IMR-90 (cell line): Measurements from ENCODE around the gene MLLT3. TPM values are rescaled to one million over a fixed set of nuclear protein-coding genes. Genes with fewer than 3 reads are reported as not detected.

Source experiments
- ATAC-seq: fragments of 200-7000 bp; cut with Tn5 transposase; 2 replicates; pipeline ENCODE4 v1.9.1; 2020; ENCODE audit warnings: low read depth, mild to moderate bottlenecking, moderate library complexity
- BruUV-seq: library from RNA; stranded (reverse); fragments of 400-500 nt; replicated peaks from 2 replicates; lab custom pipeline; 2021; lab: Mats Ljungman, UMichigan
- CTCF ChIA-PET: fragments of 300-600 bp; formaldehyde crosslinking; extraction: SDS; loops from one replicate; lab custom pipeline; 2021; ENCODE audit warnings: antibody characterized with exemption; lab: Yijun Ruan, JAX
- POLR2A ChIA-PET: fragments of 300-600 bp; sonication (Branson Sonifier 250); formaldehyde crosslinking; loops from one replicate; lab custom pipeline; 2022; ENCODE audit warnings: antibody characterized with exemption; ENCODE audit not compliant: unreplicated experiment; lab: Charles Lee
- DNase-seq: peaks from one replicate; pipeline ENCODE4 v3.0.0; 2013
- H2AFZ ChIP-seq: replicated peaks from 2 replicates; pipeline ENCODE3; 2013; ENCODE audit warnings: low read length, mild to moderate bottlenecking; ENCODE audit not compliant: poor library complexity
- H2AK5ac ChIP-seq: 2 replicates; pipeline ENCODE4 v1.6.1; 2013; ENCODE audit warnings: low read depth, low read length, inconsistent platforms
- H2AK9ac ChIP-seq: replicated peaks from 2 replicates; pipeline ENCODE3; 2013; ENCODE audit warnings: mild to moderate bottlenecking, low read depth, low read length, moderate library complexity; ENCODE audit not compliant: poor library complexity
- H2BK120ac ChIP-seq: 2 replicates; pipeline ENCODE4 v1.6.1; 2013; ENCODE audit warnings: low read depth, low read length, inconsistent platforms
- H2BK15ac ChIP-seq: 3 replicates; pipeline ENCODE4 v1.6.1; 2013; ENCODE audit warnings: low read depth, low read length, inconsistent platforms
- H2BK20ac ChIP-seq: 2 replicates; pipeline ENCODE4 v1.6.1; 2013; ENCODE audit warnings: low read depth, mild to moderate bottlenecking, inconsistent platforms, low read length, moderate library complexity
- H2BK5ac ChIP-seq: 2 replicates; pipeline ENCODE4 v1.6.1; 2013; ENCODE audit warnings: mild to moderate bottlenecking, low read depth, low read length, inconsistent platforms; ENCODE audit not compliant: poor library complexity, severe bottlenecking
- H3K14ac ChIP-seq: replicated peaks from 2 replicates; pipeline ENCODE4 v1.6.1; 2013; ENCODE audit warnings: low read depth, low read length, inconsistent platforms
- H3K18ac ChIP-seq: 2 replicates; pipeline ENCODE4 v1.6.1; 2013; ENCODE audit warnings: low read depth, low read length, control low read depth
- H3K23ac ChIP-seq: 2 replicates; pipeline ENCODE4 v1.6.1; 2013; ENCODE audit warnings: low read depth, low read length, inconsistent platforms
- H3K27ac ChIP-seq: 2 replicates; pipeline ENCODE4 v1.5.1; 2013; ENCODE audit warnings: mild to moderate bottlenecking, control low read depth, low read length; ENCODE audit not compliant: insufficient read depth
- H3K27me3 ChIP-seq: 2 replicates; pipeline ENCODE4 v1.6.1; 2013; ENCODE audit warnings: low read length; ENCODE audit not compliant: control insufficient read depth, insufficient read depth
- H3K36me3 ChIP-seq: 2 replicates; pipeline ENCODE4 v1.6.1; 2013; ENCODE audit warnings: low read length, mixed read lengths; ENCODE audit not compliant: control insufficient read depth, insufficient read depth
- H3K4ac ChIP-seq: 2 replicates; pipeline ENCODE4 v1.6.1; 2013; ENCODE audit warnings: low read depth, low read length, inconsistent platforms
- H3K4me1 ChIP-seq: 2 replicates; pipeline ENCODE4 v1.6.1; 2013; ENCODE audit warnings: low read length, mixed read lengths; ENCODE audit not compliant: control insufficient read depth, insufficient read depth
- H3K4me2 ChIP-seq: 2 replicates; pipeline ENCODE4 v1.6.1; 2013; ENCODE audit warnings: low read depth, mild to moderate bottlenecking, control low read depth, low read length, moderate library complexity
- H3K4me3 ChIP-seq: 2 replicates; pipeline ENCODE4 v1.5.1; 2013; ENCODE audit warnings: low read depth, mild to moderate bottlenecking, control low read depth, low read length, moderate library complexity; ENCODE audit not compliant: insufficient read depth
- H3K56ac ChIP-seq: 2 replicates; pipeline ENCODE4 v1.6.1; 2013; ENCODE audit warnings: low read length, inconsistent platforms; ENCODE audit not compliant: insufficient read depth; ENCODE audit errors: extremely low read depth
- H3K79me1 ChIP-seq, 2 experiments: 2 replicates each; pipeline ENCODE4 v1.6.1; 2013; ENCODE audit warnings: low read length in 2 of 2, inconsistent platforms in 1 of 2, low read depth in 1 of 2
- H3K9ac ChIP-seq: 2 replicates; pipeline ENCODE4 v1.6.1; 2013; ENCODE audit warnings: low read depth, low read length, control low read depth
- H3K9me1 ChIP-seq: 2 replicates; pipeline ENCODE4 v1.6.1; 2013; ENCODE audit warnings: low read length, inconsistent platforms; ENCODE audit not compliant: insufficient read depth
- H3K9me3 ChIP-seq: 2 replicates; pipeline ENCODE4 v1.6.1; 2013; ENCODE audit warnings: low read length; ENCODE audit not compliant: control insufficient read depth, insufficient read depth
- H4K20me1 ChIP-seq: 2 replicates; pipeline ENCODE4 v1.6.1; 2013; ENCODE audit warnings: low read length, inconsistent platforms; ENCODE audit not compliant: insufficient read depth
- H4K5ac ChIP-seq: 2 replicates; pipeline ENCODE4 v1.6.1; 2013; ENCODE audit warnings: mild to moderate bottlenecking, low read depth, low read length, control low read depth
- H4K8ac ChIP-seq, 2 experiments: 2 replicates each; pipeline ENCODE4 v1.6.1; 2013; ENCODE audit warnings: low read depth in 2 of 2, low read length in 2 of 2, control low read depth in 1 of 2, inconsistent platforms in 1 of 2
- H4K91ac ChIP-seq: 2 replicates; pipeline ENCODE4 v1.6.1; 2013; ENCODE audit warnings: low read depth, low read length, inconsistent platforms; ENCODE audit not compliant: insufficient read depth
- BHLHE40 ChIP-seq: fragments of 150-350 bp; IDR thresholded peaks from 2 replicates; pipeline ENCODE4 v1.6.1; 2016; ENCODE audit warnings: mild to moderate bottlenecking, low read depth, low read length
- CTCF ChIP-seq: conservative IDR thresholded peaks from 2 replicates; pipeline ENCODE4 v1.5.1; 2012; ENCODE audit warnings: mild to moderate bottlenecking, low read depth, low read length, improper control_type of control experiment
- ELK1 ChIP-seq: fragments of 150-350 bp; IDR thresholded peaks from 2 replicates; pipeline ENCODE4 v1.6.1; 2016; ENCODE audit warnings: low read depth, mild to moderate bottlenecking, low read length, moderate library complexity, borderline replicate concordance
- MAZ ChIP-seq: IDR thresholded peaks from 2 replicates; pipeline ENCODE4 v1.6.1; 2012; ENCODE audit warnings: low read depth, mild to moderate bottlenecking, low read length, improper control_type of control experiment, moderate library complexity, borderline replicate concordance
- WGBS, 2 experiments: methylation state at CpG; one replicate each; pipeline versions ENCODE4 v1.1.5 to v1.1.7; 2013; ENCODE audit warnings: missing lambda C conversion rate in 2 of 2; ENCODE audit not compliant: insufficient read length in 1 of 2; ENCODE audit errors: extremely low coverage in 2 of 2; 5-methylcytosine and 5-hydroxymethylcytosine counted together
- dilution Hi-C: fragments of 300-500 bp; cut with HindIII; formaldehyde crosslinking; loops from one replicate; pipeline ENCODE4 v1.14.3; 2018; ENCODE audit warnings: low sequenced_read_pairs; ENCODE audit not compliant: unreplicated experiment
- in situ Hi-C: fragments of 300-500 bp; cut with MboI; formaldehyde crosslinking; loops from 3 replicates; pipeline ENCODE4 v1.14.3; 2019; ENCODE audit warnings: low sequenced_read_pairs, inconsistent platforms, mixed read lengths
- intact Hi-C: fragments of 100-400 bp; cut with micrococcal nuclease; formaldehyde crosslinking; loops from 2 replicates; pipeline ENCODE4 v1.10.0; 2022
- polyA plus RNA-seq, 3 experiments: library from polyadenylated mRNA; depleted of rRNA; stranded (reverse); fragments of >200 nt; gene quantifications; 2 replicates each; pipeline ENCODE4 v1.2.3, GENCODE V29; 2012; ENCODE audit warnings: low replicate concordance in 1 of 3
- total RNA-seq: library from RNA; depleted of rRNA; stranded (reverse); fragments of >200 nt; gene quantifications from 2 replicates; pipeline ENCODE4 v1.2.3, GENCODE V29; 2012

The MLLT3 gene
- total and polyA plus RNA-seq, 2 of the 4 experiments (the other 2 are of a cell fraction), result 10.4 to 21.1 TPM

- 93% methylated on average over 7 of the region's 9 CpGs; no CpG with 5 or more reads in 1 of the 2 experiments for WGBS, 2 experiments
- in situ Hi-C loops, result no loop called here
- no peak for ATAC-seq
These were observed 297.3 kb downstream of the MLLT3 start for GRCh38 chr9:20325008-20325407.

More at GRCh38 chr9:20325008-20325407, 297.3 kb downstream of the MLLT3 start:
- Histone ChIP-seq H3K56ac (no peak overlapping the region), H2AK9ac (no peak overlapping the region), H3K4me2 (no peak overlapping the region), H3K79me1 (no peaks in the 10 kb centered on the region), H3K36me3 (no peaks in the 10 kb centered on the region), H3K14ac (no peak overlapping the region), H4K5ac (no peak overlapping the region), H2AK5ac (no peak overlapping the region), H4K91ac (no peak overlapping the region), H3K4me1 (no peaks in the 10 kb centered on the region; the same call in 1 of the 2 replicates), H3K9me1 (no peaks in the 10 kb centered on the region), H4K8ac (no peak overlapping the region), H2BK15ac (no peak overlapping the region), H2BK120ac (no peak overlapping the region), H2BK5ac (no peak overlapping the region), H3K27ac (no peak overlapping the region), H3K18ac (no peak overlapping the region), H3K4me3 (no peak overlapping the region), H2BK20ac (no peak overlapping the region), H3K9ac (no peak overlapping the region), H3K23ac (no peak overlapping the region), H2AFZ (no peak overlapping the region), H3K9me3 (no peaks in the 10 kb centered on the region), H4K20me1 (no peaks in the 10 kb centered on the region), H3K4ac (no peak overlapping the region), H3K27me3 (peaks cover 3% of the 10 kb centered on the region)
- BruUV-seq, result no TSS peak
- no peak for DNase-seq
- TF ChIP-seq MAZ (no peak), ELK1 (no peak), BHLHE40 (no peak), CTCF (no peak)
- dilution Hi-C loops (no loop called here), intact Hi-C loops (no loop called here)
- POLR2A ChIA-PET, result no interaction called here
- CTCF ChIA-PET, result no interaction called here
